GM12878 (cell line): Measurements from ENCODE around the gene TLR5.

ENCODE experiments used
- BACH1 ChIP-seq: fragments of 450-650 bp; IDR thresholded peaks from 2 replicates; pipeline ENCODE4 v1.6.1; 2017; ENCODE audit warnings: mild to moderate bottlenecking, borderline replicate concordance
- BCL3 ChIP-seq: IDR thresholded peaks from 2 replicates; pipeline ENCODE4 v1.6.1; 2011; ENCODE audit warnings: borderline replicate concordance, low read depth, mild to moderate bottlenecking, moderate library complexity, low read length; ENCODE audit not compliant: insufficient read depth, poor library complexity, severe bottlenecking
- CEBPB ChIP-seq, 2 experiments: fragments of 150-350 bp in 1 of 2; IDR thresholded peaks; 2 replicates each; pipeline ENCODE4 v1.6.1; 2012 to 2014; ENCODE audit warnings: low read depth in 2 of 2, low read length in 2 of 2, borderline replicate concordance in 1 of 2, inconsistent platforms in 1 of 2
- CREB1 ChIP-seq: IDR thresholded peaks from 2 replicates; pipeline ENCODE4 v1.6.1; 2012; ENCODE audit warnings: low read depth, mild to moderate bottlenecking, inconsistent platforms
- HCFC1 ChIP-seq: fragments of 150-350 bp; IDR thresholded peaks from 2 replicates; pipeline ENCODE4 v1.6.1; 2014; ENCODE audit warnings: low read length
- KDM1A ChIP-seq: fragments of 200-600 bp; sonication (generic); IDR thresholded peaks from 2 replicates; pipeline ENCODE4 v1.6.1; 2016; ENCODE audit warnings: borderline replicate concordance
- POLR2A ChIP-seq: IDR thresholded peaks from 2 replicates; pipeline ENCODE4 v1.6.1; 2011; ENCODE audit warnings: low read depth, mild to moderate bottlenecking, low read length
- SMC3 ChIP-seq: IDR thresholded peaks from 2 replicates; pipeline ENCODE4 v1.6.1; 2011; ENCODE audit warnings: low read length, improper control_type of control experiment, borderline replicate concordance
- USF2 ChIP-seq: IDR thresholded peaks from 2 replicates; pipeline ENCODE4 v1.6.1; 2011; ENCODE audit warnings: low read depth, low read length, improper control_type of control experiment, borderline replicate concordance
- YY1 ChIP-seq: IDR thresholded peaks from 2 replicates; pipeline ENCODE4 v1.6.1; 2011; ENCODE audit warnings: low read depth, mild to moderate bottlenecking, low read length
- ZNF592 ChIP-seq: fragments of 450-650 bp; IDR thresholded peaks from 2 replicates; pipeline ENCODE4 v1.6.1; 2017; ENCODE audit warnings: mild to moderate bottlenecking, moderate library complexity
- TF ChIP-seq, protein P1 (sequence below), 3 experiments: IDR thresholded peaks in 2 of 3; conservative IDR thresholded peaks in 1 of 3; 2 replicates each; pipeline ENCODE4 v1.5.1; 2011; ENCODE audit warnings: low read depth in 3 of 3, low read length in 3 of 3, mild to moderate bottlenecking in 3 of 3, control low read depth in 2 of 3, moderate library complexity in 2 of 3, inconsistent platforms in 1 of 3, mixed read lengths in 1 of 3; ENCODE audit not compliant: control insufficient read depth in 2 of 3, insufficient read depth in 1 of 3; ENCODE audit errors: extremely low read depth in 1 of 3

DNA sequence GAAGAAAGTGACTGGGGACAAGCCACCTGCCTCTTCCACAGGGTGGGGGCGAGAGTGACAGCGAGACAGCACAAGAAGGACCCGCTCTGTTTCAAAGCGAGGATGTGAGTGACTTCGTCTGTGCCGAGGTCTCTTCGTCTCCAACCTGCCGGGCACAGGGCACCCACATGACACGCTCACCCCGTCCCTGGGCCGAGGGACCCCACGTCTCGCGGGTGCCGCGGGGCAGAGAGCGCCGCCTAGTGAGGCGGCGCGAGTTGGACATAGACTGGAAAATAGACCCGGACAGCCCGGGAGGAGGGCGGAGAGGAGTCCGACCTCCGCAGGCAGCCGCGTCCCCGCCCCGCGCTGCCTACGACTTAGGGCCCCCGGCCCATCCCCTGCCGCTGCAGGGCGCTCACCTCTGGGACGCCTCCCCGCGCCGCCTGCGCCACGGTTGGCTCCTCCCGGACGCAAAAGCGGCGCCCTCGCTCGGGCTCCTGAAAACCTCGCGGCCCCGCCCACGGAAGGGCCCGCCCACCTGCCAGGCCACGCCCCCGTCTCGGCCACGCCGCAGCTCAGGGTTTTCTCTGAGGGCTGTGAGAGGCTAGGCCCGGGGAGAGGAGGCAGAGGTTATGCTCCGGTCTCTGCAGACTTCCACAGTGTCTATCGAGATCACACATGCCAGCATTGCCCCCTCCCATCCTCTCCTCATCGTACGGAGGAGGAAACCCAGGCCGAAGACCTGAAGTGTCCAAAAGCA is at the start of gene TLR5:
- TF ChIP-seq CREB1 = no peak
- no peak for TF ChIP-seq BCL3
- TF ChIP-seq SMC3 = peak; percentile 22; the same call in 1 of the 2 replicates
- no peak for TF ChIP-seq YY1
- TF ChIP-seq, protein P1, sequence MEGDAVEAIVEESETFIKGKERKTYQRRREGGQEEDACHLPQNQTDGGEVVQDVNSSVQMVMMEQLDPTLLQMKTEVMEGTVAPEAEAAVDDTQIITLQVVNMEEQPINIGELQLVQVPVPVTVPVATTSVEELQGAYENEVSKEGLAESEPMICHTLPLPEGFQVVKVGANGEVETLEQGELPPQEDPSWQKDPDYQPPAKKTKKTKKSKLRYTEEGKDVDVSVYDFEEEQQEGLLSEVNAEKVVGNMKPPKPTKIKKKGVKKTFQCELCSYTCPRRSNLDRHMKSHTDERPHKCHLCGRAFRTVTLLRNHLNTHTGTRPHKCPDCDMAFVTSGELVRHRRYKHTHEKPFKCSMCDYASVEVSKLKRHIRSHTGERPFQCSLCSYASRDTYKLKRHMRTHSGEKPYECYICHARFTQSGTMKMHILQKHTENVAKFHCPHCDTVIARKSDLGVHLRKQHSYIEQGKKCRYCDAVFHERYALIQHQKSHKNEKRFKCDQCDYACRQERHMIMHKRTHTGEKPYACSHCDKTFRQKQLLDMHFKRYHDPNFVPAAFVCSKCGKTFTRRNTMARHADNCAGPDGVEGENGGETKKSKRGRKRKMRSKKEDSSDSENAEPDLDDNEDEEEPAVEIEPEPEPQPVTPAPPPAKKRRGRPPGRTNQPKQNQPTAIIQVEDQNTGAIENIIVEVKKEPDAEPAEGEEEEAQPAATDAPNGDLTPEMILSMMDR (IDR thresholded peaks at IDR 0.05 in 2 of 3, conservative IDR thresholded peaks at IDR 0.05 in 1 of 3; ENCODE audit: control insufficient read depth in 2 of 3, extremely low read depth in 1 of 3, insufficient read depth in 1 of 3, low read depth in 3 of 3, low read length in 3 of 3) = peak; percentile 40 to 68 (median 44)
- 0 out of 2 replicates have a peak, but pooled peaks have one; percentile 20 for TF ChIP-seq ZNF592
- no peak for TF ChIP-seq CEBPB (IDR thresholded peaks at IDR 0.05; ENCODE audit: borderline replicate concordance in 1 of 2, low read depth in 2 of 2, low read length in 2 of 2)
- no peak; the same call in 1 of the 2 replicates for TF ChIP-seq BACH1
- no peak for TF ChIP-seq HCFC1
- TF ChIP-seq KDM1A = no peak
- TF ChIP-seq POLR2A = peak; percentile 52; the same call in 1 of the 2 replicates
- TF ChIP-seq USF2 = no peak
